Measurements from ENCODE around the gene DNTTIP2.
"Not testable (repeated sequence)": the region's sequence is repeated elsewhere in the genome, so short reads cannot be mapped to it uniquely, and the experiment has no call there.

DNTTIP2 gene

GRCh38 chr1:93878889-93879586 lies at the start of gene DNTTIP2:
Gene DNTTIP2, minus strand, starts transcription at chr1:93879206. Its CDS starts 58 bp downstream, at chr1:93879148.
- H3K27me3 Mint-ChIP-seq, result no peaks in the 10 kb centered on the region
- H3K4me1 Mint-ChIP-seq, result peaks cover 42% of the 10 kb centered on the region
- H3K4me3 Mint-ChIP-seq, result peak within 1 kb of the TSS; percentile 83 to 84
- peak; percentile 85 to 91 for DNase-seq
- no peaks in the 10 kb centered on the region for H3K9me3 Mint-ChIP-seq
- H3K27ac Mint-ChIP-seq, result peak within 1 kb of the TSS; percentile 94 to 99
- ATAC-seq, result peak; percentile 95

- no peaks in the 10 kb centered on the region for H3K27me3 Mint-ChIP-seq
- H3K27ac Mint-ChIP-seq, result no peak overlapping the region
- no peaks in the 10 kb centered on the region for H3K4me1 Mint-ChIP-seq
- no peak for DNase-seq
- H3K4me3 Mint-ChIP-seq, result no peak overlapping the region
- ATAC-seq, result no peak
- H3K9me3 Mint-ChIP-seq, result peaks cover 20 to 23% of the 10 kb centered on the region in 2 donors
Measured at GRCh38 chr1:93925206-93925605, 46.2 kb upstream of the DNTTIP2 start.

GRCh38 chr1:93919780-93920179 lies 40.8 kb upstream of the DNTTIP2 start:
- Mint-ChIP-seq H3K4me1 (no peaks in the 10 kb centered on the region), H3K27me3 (no peaks in the 10 kb centered on the region), H3K27ac (no peak overlapping the region), H3K9me3 (no peaks in the 10 kb centered on the region), H3K4me3 (no peak overlapping the region)
- ATAC-seq (no peak), DNase-seq (no peak)

- no peak overlapping the region for H3K4me3 Mint-ChIP-seq
- DNase-seq (no peak), ATAC-seq (no peak)
- H3K27me3 Mint-ChIP-seq, result no peaks in the 10 kb centered on the region
- no peak overlapping the region for H3K27ac Mint-ChIP-seq
- H3K9me3 Mint-ChIP-seq, result no peaks in the 10 kb centered on the region
- H3K4me1 Mint-ChIP-seq, result no peaks in the 10 kb centered on the region
Measured at GRCh38 chr1:93917302-93917701, 38.3 kb upstream of the DNTTIP2 start.

- not testable (repeated sequence) for H3K4me3 Mint-ChIP-seq, H3K27ac Mint-ChIP-seq, DNase-seq, H3K27me3 Mint-ChIP-seq, H3K9me3 Mint-ChIP-seq, ATAC-seq
- H3K4me1 Mint-ChIP-seq, result peaks cover 25% of the 10 kb centered on the region
Measured at GRCh38 chr1:93910880-93911279, 31.9 kb upstream of the DNTTIP2 start.

GRCh38 chr1:93910305-93910704 lies 31.3 kb upstream of the DNTTIP2 start:
- Mint-ChIP-seq H3K4me1 (peaks cover 27% of the 10 kb centered on the region), H3K27ac (no peak overlapping the region), H3K4me3 (peak overlapping the region; percentile 77 to 89), H3K27me3 (no peaks in the 10 kb centered on the region), H3K9me3 (peaks cover 5 to 7% of the 10 kb centered on the region in 2 donors)
- DNase-seq (no peak), ATAC-seq (no peak)

- peaks cover 33% of the 10 kb centered on the region for H3K4me1 Mint-ChIP-seq
- ATAC-seq (peak; percentile 95), DNase-seq (peak; percentile 91 to 92)
- H3K9me3 Mint-ChIP-seq, result peaks cover 5 to 7% of the 10 kb centered on the region in 2 donors
- peak within 1 kb of the TSS; percentile 77 to 89 for H3K4me3 Mint-ChIP-seq
- no peaks in the 10 kb centered on the region for H3K27me3 Mint-ChIP-seq
- H3K27ac Mint-ChIP-seq, result peak within 1 kb of the TSS; percentile 91 to 96
Measured at GRCh38 chr1:93909146-93910050, 30.4 kb upstream of the DNTTIP2 start, which contains the start of gene GCLM. Gene GCLM, minus strand, starts transcription at chr1:93909430. Its CDS starts 267 bp downstream, at chr1:93909163.

GRCh38 chr1:93908394-93909145 lies 29.6 kb upstream of the DNTTIP2 start:
- peak overlapping the region; percentile 3 to 96 for H3K27ac Mint-ChIP-seq
- H3K4me3 Mint-ChIP-seq, result peak overlapping the region; percentile 77 to 89
- ATAC-seq (peak; percentile 59), DNase-seq (peak; percentile 55 to 63)
- no peaks in the 10 kb centered on the region for H3K27me3 Mint-ChIP-seq
- peaks cover 38% of the 10 kb centered on the region for H3K4me1 Mint-ChIP-seq
- H3K9me3 Mint-ChIP-seq, result peaks cover 5 to 7% of the 10 kb centered on the region in 2 donors

GRCh38 chr1:93907718-93908117 lies 28.7 kb upstream of the DNTTIP2 start:
- no peaks in the 10 kb centered on the region for H3K27me3 Mint-ChIP-seq
- DNase-seq (no peak), ATAC-seq (no peak)
- H3K27ac Mint-ChIP-seq, result no peak overlapping the region
- peaks cover 5 to 7% of the 10 kb centered on the region in 2 donors for H3K9me3 Mint-ChIP-seq
- H3K4me3 Mint-ChIP-seq, result peak overlapping the region; percentile 48 to 89
- peaks cover 38% of the 10 kb centered on the region for H3K4me1 Mint-ChIP-seq

GRCh38 chr1:93906480-93906879 lies 27.5 kb upstream of the DNTTIP2 start:
- Mint-ChIP-seq H3K27ac (no peak overlapping the region), H3K9me3 (peaks cover 5 to 7% of the 10 kb centered on the region in 2 donors), H3K4me1 (peaks cover 38% of the 10 kb centered on the region), H3K27me3 (no peaks in the 10 kb centered on the region), H3K4me3 (peak overlapping the region in 1 of 2 donors; percentile 2)
- no peak for ATAC-seq
- no peak for DNase-seq

- H3K27me3 Mint-ChIP-seq, result no peaks in the 10 kb centered on the region
- no peak for ATAC-seq
- no peak overlapping the region for H3K27ac Mint-ChIP-seq
- peaks cover 5 to 7% of the 10 kb centered on the region in 2 donors for H3K9me3 Mint-ChIP-seq
- peak overlapping the region in 1 of 2 donors; percentile 38 for H3K4me3 Mint-ChIP-seq
- H3K4me1 Mint-ChIP-seq, result peaks cover 38% of the 10 kb centered on the region
- no peak for DNase-seq
Measured at GRCh38 chr1:93905734-93906133, 26.7 kb upstream of the DNTTIP2 start.

- no peak overlapping the region for H3K4me3 Mint-ChIP-seq
- ATAC-seq, result no peak
Measured at GRCh38 chr1:93905051-93905450, 26.0 kb upstream of the DNTTIP2 start.

GRCh38 chr1:93904228-93904627 lies 25.2 kb upstream of the DNTTIP2 start:
- Mint-ChIP-seq H3K27me3 (no peaks in the 10 kb centered on the region), H3K4me3 (no peak overlapping the region), H3K27ac (no peak overlapping the region), H3K4me1 (peaks cover 42% of the 10 kb centered on the region), H3K9me3 (no peaks in the 10 kb centered on the region)
- DNase-seq (no peak), ATAC-seq (no peak)

More at GRCh38 chr1:93905051-93905450, 26.0 kb upstream of the DNTTIP2 start:
- DNase-seq, result no peak
- H3K27me3 Mint-ChIP-seq, result no peaks in the 10 kb centered on the region
- H3K9me3 Mint-ChIP-seq, result peaks cover 3 to 4% of the 10 kb centered on the region in 2 donors
- H3K4me1 Mint-ChIP-seq, result peaks cover 40% of the 10 kb centered on the region
- no peak overlapping the region for H3K27ac Mint-ChIP-seq

- no peaks in the 10 kb centered on the region for H3K9me3 Mint-ChIP-seq
- H3K27me3 Mint-ChIP-seq, result no peaks in the 10 kb centered on the region
- ATAC-seq (no peak), DNase-seq (no peak)
- H3K4me1 Mint-ChIP-seq, result peaks cover 24% of the 10 kb centered on the region
- H3K4me3 Mint-ChIP-seq, result no peak overlapping the region
- no peak overlapping the region for H3K27ac Mint-ChIP-seq
Measured at GRCh38 chr1:93900723-93901504, 21.9 kb upstream of the DNTTIP2 start.

All from stimulated activated naive CD8-positive, alpha-beta T cell treated with anti-CD3 and anti-CD28 coated beads, Interleukin-15, amount 100 ng/mL, for 72 hours (primary cell).